GM19239 (cell line): Measurements from ENCODE around the gene METRNL.

ENCODE experiments used
- DNase-seq: peaks from one replicate; pipeline ENCODE4 v3.0.0; 2011; ENCODE audit warnings: low spot score; ENCODE audit not compliant: insufficient read length
- FAIRE-seq: peaks from 2 replicates; lab custom pipeline; 2011; peaks lifted over from hg19 to GRCh38; lab: Jason Lieb, UNC

Gene METRNL

DNA sequence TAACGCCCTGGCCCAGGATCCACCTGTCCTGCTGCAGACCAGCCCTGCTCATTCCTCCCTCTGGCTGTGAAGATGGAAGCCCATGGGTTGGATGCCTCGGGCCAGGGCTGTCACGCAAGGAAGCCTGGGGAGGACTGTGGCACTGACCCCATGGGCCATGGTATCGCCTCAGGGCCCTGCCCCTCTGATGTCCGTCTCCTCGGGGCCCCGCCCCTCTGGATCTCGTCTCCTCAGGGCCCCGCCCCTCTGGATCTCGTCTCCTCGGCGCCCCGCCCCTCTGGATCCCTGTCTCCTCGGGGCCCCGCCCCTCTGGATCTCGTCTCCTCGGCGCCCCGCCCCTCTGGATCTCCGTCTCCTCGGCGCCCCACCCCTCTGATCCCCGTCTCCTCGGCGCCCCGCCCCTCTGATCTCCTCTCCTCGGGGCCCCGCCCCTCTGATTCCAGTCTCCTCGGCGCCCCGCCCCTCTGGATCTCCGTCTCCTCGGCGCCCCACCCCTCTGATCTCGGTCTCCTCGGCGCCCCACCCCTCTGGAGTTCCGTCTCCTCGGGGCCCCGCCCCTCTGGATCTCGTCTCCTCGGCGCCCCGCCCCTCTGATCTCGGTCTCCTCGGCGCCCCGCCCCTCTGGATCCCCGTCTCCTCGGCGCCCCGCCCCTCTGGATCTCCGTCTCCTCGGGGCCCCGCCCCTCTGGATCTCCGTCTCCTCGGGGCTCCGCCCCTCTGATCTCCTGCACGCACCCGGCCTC, 24.0 kb downstream of the METRNL start:
- no peak for DNase-seq
- FAIRE-seq = no peak

DNA sequence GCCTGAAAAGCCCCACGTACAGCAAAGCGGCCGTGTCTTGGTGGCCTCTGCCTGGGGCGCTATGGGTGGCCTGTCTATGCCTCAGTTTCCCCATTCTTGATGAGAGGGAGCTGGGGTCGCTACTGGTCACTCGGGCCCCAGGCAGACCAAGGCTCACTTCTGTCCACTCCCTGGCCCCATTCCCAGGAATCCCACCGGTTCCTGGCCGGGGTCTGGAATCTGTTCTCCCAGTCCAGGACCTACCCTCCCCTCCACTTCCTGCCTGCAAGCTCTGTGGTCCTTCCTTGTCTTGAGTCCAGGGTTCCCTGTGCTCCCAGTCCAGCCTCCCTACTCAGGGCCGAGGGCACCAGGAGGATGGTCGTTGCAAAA, 24.5 kb downstream of the METRNL start:
- no peak for FAIRE-seq
- DNase-seq = no peak

DNA sequence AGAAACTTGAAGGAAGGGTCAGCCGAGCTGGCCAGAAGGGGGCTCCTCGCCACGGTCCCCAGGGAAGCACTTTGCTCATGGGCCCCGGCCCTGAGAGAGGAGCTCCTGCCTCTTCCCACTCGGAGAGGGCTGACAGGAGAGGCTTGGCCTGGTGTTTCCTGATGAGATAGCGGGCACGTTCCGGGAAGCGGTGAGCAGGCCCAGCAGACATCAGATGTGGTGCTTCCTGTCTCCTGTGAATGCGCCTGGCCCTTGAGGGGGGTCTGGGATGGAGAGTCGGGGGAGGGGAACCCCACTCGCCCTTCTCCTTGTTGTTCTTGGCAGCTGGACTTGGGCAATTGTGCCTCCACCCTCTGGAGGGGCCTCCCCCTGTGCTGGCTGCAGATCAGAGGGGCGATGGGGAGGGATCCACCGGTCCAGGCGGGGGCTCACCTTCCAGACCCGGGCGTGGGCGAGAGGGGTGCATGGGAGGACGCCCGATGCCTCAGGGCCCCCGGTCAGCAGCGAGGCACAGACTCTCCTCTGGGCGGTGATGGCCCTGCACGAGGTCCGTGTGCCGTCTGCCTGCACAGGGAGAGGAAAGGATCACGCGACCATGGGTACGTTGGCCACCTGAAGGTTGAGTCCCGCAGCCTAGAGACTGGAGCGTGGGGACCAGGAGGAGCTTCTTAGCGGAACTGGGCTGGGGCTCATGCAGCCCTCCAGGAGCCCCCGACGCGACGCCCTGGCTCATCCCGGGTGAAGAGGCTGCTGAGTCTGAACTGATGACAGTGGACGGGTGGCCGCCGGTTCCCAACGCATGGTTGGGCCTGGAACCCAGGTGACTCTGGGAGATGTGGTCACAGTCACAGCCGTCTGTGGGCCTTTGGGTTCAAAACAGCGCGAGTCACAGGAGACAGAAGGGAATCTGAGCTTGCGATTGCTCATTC, 25.4 kb downstream of the METRNL start:
- FAIRE-seq (no peak), DNase-seq (no peak)

DNA sequence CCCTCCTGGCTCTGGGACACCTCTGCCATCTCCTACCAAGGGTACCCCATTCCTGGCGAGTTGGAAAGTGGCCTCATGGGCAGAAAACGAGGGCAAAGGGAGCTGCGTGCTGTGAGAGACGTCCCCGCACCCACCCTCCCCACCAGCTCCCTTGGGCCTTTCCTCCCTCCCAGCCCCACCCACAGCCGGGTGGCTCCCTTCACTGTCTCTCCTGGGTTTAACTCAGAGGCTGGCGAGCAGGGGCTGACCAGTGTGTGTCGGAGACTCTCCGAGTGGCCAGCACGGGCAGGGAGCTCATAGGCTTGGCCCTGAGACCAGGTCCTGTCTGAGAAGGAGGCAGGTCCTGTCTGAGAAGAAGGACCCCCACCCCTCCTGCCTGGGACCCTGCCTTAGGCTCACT, 26.1 kb downstream of the METRNL start:
- FAIRE-seq = no peak
- no peak for DNase-seq

DNA sequence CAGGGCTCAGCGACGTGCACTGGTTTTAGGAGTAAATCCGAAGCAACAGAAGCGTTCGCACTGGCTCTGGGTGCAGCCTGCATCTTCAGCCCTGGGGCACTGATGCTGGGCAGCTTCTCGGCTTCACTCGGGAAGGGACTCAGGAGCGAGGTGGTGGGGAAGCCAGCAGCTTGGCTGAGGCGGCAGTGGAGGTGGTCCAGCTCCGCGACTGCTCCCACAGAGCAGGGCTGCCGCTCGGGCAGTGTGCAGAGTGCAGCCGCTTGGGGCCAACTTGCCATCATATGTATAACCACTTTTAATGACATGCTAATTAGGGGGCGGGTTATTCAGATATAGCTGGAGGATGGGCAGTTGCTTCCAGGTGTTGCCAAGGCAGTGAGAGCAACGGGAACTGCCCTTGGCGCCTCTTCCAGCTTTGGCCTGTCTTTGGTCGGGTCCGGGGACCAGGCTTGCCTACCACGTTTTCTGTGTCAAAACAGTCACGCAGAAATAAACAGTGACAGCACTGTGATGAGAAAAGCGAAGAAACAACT, 26.7 kb downstream of the METRNL start:
- no peak for DNase-seq
- FAIRE-seq = no peak

DNA sequence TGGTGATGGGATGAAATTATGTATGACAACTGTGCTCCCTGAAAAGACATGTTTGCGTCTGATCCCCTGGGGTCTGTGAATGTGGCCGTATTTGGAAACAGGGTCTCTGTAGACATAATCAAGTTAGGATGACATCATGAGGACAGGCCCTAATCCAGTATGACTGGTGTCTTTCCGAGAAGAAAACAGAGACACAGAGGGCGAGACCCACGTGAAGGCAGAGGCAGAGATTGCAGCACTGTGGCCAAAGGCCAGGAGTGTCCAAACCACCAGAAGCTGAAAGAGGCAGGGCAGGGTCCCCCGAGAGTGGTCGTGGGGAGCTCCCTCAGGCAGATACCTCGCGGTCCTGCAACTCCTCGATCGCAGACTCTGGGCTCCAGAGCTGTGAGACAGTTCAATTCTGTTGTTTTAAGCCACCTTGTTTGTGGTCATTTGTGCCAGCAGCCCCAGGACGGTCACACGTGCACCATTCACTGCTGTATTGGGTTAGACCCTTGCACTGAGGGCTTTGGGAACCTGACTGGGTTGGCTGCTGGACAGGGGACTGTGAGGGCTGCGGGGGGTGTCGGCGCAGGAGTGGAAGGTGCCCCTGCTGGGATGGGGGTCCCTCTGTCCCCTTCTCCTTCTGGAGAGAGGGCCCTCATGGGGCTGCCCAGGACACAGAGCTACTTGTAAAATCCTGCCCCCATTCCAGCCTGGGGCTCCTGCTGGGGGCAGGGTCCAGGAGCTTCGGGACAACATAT, 27.7 kb downstream of the METRNL start:
- no peak for DNase-seq
- FAIRE-seq = no peak

DNA sequence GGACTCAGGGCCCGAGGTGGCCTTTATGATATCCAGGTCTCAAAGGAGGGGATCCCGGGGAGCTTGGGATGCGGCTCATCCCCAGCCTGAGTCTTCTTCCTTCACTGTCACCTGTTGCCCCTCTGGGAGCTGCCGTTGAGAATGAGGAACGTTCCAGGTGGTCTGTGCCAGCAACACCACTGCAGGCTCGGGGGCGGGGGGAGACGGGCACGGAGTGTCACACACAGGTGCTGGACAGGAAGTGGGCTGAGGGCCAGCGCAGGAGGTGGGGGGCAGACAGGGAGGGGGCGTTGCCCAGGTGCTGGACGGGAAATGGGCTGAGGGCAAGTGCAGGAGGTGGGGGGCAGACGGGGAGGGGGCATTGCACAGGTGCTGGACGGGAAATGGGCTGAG, 28.2 kb downstream of the METRNL start:
- FAIRE-seq = no peak
- no peak for DNase-seq

DNA sequence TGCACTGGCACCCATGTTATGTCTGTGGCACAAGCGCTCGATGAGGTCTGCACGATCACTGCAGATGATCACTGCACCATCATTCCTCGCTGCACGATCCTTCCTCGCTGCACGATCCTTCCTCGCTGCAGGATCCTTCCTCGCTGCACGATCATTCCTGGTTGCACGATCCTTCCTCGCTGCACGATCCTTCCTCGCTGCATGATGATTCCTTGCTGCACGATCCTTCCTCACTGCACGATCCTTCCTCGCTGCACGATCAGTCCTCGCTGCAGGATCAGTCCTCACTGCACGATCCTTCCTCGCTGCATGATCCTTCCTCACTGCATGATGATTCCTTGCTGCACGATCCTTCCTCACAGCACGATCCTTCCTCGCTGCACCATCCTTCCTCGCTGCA, 29.3 kb downstream of the METRNL start:
- no peak for FAIRE-seq
- no peak for DNase-seq

DNA sequence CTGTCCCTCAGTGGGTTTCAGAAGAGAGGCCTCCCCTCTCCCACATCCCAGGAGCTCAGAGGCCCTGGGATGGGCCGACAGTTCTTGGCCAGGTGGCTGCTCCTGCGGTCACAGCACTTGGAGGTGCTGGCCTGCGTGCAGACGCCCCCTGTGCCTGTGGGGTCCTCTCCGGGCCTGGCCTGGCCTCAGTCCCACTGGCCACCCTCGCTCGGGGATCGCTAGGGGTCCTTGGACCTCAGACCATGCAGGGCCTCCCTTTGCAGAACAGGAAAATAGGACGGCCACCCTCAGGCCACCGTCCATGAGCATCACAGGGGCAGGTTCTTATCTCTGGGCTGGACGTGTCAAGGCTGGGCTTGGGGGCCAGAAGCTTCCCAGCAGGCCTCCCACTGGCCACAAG, 30.0 kb downstream of the METRNL start:
- FAIRE-seq = no peak

DNA sequence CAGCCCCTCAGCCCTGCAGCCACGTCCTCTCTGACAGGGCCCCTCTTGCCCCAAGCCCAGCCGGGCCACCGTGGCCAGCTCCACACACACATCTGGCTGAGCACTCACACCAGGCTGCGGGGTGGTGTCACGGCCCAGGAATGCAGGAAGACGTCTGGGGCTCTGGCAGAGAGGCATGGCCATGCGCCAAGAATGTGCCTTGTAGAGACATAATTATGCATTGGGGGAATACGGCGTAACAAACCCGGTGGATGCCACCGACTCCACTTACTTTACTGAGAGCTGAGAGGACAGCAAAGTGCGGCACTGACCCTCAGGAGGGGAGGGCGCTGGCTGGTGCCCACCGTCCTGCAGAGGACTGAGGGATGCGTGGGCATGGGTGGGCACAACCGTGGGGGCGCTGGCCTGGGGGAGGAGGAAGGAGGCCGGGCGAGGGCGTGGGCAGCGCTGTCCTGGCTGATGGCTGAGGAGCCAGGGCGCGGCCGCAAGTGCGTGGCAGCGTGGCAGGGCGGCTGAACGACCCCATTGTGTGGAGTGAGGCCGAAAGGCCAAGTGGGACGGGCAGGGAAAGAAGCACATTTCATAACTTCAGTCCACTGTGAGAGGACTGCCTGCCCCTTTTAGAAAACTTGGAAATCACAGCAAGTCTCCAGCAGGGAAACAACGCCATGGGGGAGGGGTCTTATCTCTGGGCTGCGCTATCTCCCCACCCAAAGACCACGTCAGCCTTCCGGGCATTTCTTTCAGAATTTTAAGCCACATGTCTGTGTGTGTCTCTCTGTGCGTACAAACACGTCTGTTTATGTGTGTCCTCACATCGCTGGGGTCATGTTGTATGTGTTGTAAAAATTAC, 30.6 kb downstream of the METRNL start:
- no peak for DNase-seq
- FAIRE-seq = no peak

More for the DNA sequence above, 30.0 kb downstream of the METRNL start:
- DNase-seq = no peak

DNA sequence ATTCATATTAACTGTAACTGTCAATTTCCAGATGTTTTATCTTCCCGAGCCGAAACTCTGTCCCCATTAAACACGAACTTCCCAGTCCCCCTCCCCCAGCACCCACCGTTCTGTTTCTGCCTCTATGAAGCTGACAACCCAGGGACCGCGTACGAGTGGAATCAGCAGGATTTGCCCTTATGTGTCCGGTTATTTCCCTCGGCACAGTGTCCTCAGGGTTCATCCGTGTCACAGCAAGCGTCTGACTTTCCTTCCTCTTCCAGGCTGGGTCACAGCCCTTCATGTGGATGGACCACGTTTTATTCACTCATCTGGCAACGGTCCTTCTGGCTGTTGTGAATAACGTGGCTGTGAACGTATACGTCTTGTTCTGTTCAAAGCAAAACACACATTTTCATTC, 31.3 kb downstream of the METRNL start:
- FAIRE-seq = no peak
- no peak for DNase-seq

DNA sequence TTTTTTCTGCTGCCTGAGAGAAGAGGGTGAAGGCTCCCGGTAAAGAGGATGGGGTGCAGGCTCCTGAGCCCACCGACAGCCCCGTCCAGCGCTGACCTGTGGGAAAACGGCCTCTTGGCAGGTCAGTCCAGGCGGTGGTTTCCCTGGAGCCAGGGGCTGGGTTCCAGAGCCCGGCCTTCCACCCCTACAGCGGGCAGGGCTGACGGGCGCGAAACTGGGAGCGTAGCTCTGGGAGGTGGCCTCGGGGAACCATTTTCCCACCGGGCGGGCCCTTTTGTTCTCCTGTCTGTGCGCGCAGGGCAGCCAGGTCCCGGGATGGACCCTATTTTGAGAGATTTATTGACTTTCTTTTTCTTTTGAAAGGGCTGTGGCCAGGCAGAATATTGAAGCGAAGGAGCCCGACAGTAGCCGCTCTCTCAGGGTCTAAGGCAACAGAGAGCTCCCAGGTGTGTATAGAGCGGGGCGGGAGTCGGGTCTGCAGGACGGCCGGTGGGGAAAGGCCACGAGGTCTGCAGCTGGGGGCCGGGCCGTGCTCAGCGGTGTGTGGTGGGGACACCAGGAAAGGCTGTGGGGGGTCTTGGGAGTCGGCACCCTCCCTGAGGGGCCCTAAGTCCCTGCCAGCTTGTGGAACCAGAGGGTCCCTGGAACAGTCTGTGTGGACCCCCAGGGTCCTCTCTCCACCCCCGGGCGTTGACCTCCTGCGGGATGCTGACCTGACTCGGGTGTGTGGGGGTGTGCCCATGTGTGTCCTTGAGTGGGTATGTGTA, 32.3 kb downstream of the METRNL start:
- FAIRE-seq = no peak
- no peak for DNase-seq

DNA sequence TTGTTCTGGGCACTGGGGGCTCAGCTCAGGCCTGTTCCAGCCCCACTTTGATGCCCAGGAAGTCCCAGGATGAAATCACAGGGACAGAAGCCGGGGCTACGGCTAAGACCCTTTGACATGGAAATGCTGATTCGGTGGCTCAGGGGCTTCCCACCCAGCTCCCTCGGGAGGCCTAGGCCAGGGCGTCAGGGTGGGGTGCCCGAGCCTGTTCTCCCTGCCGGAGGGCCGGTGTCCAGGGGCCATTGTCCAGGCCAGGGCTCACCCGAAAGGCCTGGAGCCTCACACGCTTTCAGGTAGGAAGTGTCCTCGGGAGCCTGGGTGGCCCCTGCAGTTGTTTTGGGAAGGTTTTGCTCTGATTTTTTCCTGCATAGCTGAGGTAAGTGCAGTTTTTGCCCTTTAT, 34.0 kb downstream of the METRNL start:
- no peak for DNase-seq
- FAIRE-seq = no peak

DNA sequence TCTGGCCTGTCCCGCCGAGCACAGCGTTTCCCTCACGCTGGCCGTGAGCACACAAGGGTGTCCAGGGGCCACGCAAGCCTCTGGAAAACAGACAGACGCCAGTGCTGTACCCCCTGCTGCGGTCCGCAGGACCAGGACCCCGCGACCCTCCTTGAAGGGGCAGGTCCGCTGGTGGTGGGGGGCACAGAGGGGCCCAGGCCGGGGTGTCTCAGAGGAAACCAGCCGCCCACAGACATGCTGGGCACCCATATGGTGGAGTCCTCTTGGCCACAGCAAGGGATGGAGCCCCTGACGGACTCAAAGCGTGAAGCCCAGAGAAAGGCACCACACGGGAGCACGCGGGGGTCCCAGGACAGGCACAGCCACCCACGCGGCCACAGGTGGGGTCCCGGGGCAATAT, 34.4 kb downstream of the METRNL start:
- FAIRE-seq (no peak), DNase-seq (no peak)

DNA sequence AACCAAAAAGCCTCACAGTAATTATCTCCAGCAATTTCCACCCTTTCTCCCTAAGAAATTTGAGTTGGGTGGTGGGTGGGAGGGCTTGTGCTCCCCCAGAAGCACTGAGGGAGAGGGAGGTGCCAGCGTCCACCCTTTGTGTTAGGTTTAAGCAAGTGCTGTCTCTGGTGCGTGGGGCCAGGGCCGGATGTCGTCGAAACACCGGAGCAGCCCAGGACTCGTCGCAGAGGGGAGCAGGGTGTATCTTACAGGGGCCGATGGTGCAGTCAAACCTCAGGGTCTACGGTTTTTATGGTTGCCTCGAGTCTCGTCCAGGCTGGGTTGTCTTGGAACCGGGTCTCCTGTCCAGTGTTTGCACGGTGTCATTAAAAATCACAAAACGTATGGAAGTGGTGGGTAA, 35.3 kb downstream of the METRNL start:
- DNase-seq (no peak), FAIRE-seq (no peak)

DNA sequence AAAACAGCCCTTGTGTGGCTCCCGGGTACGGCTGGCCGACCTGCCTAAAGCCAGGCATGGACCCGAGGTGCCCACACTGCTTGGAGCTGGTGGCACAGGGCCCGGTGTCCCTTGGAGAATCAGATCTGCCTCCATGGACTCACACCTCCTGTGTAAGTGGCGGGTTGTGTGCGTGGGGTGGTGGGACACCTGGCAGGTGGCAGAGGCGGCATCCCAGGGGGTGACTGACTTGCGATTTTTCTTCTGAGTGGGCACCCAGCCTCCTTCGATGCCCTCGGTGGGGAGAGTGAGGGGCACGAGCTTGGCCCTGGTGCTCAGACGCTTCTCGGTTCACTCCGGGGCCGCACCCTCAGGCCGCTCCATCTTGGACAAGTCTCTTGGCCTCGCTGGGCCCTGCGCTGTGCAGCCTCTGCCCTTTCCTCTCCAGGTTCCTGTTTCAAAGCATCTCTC, 35.8 kb downstream of the METRNL start:
- DNase-seq (no peak), FAIRE-seq (no peak)

DNA sequence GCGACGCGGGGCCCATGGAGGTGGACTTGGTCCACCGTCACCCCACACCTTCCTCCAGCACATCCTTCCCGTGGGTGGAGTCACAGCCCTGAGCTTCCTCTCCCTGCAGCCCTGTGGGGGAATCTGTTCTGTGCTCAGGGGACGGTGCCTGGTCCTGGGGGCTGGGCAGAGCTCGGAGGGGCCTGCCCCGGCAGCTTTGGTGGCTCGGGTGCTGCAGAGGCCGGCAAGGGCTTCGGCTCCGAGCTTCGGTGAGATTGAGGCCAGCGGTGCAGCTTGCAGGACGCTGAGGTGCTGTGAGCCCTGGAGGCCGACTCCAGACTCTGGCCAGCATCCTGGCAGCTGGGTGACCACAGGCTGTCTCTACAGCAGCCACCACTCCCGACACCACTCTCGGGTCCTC, 36.4 kb downstream of the METRNL start:
- no peak for DNase-seq
- FAIRE-seq = no peak

DNA sequence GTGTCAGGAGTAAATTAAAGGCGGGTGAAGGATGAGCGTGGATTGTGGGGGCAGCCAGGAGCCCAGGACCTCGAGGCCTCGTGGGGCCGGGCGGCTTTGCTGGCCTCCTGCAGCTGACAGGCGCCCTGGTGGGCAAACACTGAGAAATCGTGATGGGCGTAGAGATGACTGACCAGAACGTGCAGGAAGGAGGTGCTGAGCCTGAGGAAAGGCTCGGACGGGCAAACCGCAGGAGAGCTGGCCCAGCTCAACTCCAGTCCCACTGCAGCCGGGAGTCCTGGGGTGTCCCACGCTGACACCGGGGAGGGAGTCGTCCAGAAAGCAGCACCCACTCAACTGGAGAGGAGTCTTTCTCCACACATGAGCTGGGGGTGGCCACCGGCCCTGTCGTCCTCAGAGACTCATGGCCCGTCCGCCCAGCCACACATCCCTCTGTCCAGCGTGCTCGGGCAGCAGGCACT, 36.9 kb downstream of the METRNL start:
- DNase-seq (no peak), FAIRE-seq (no peak)
